Measurements from ENCODE around the gene HSBP1. TPM values are rescaled to one million over a fixed set of nuclear protein-coding genes. Genes with fewer than 3 reads are reported as not detected.

The HSBP1 gene
- total and polyA plus RNA-seq, 8 donors, result 8.5 to 60.5 (median 35.2) TPM

GRCh38 chr16:83859265-83859664, 51.5 kb downstream of the HSBP1 start:
- no peak overlapping the region for H3K4me3 ChIP-seq
- TF ChIP-seq POLR2A (IDR thresholded peaks at IDR 0.05) (no peak), EP300 (IDR thresholded peaks at IDR 0.05) (no peak), POLR2AphosphoS5 (IDR thresholded peaks at IDR 0.05) (no peak), CTCF (IDR thresholded peaks at IDR 0.05) (no peak)
- no peaks in the 10 kb centered on the region for H3K9me3 ChIP-seq
- H3K36me3 ChIP-seq, result no peaks in the 10 kb centered on the region
- H3K27ac ChIP-seq, result no peak overlapping the region
- H3K4me1 ChIP-seq, result no peaks in the 10 kb centered on the region
- WGBS, 5 donors, result 72 to 79% (median 73%) methylated on average over 8 of the region's 8 CpGs
- no peak for DNase-seq
- H3K27me3 ChIP-seq, result peaks cover 0 to 11% (median 0%) of the 10 kb centered on the region in 3 donors
- intact Hi-C loops (cut with DNase I; ENCODE audit: low total_unique reads), result no loop called here

- Histone ChIP-seq H3K9me3 (no peaks in the 10 kb centered on the region), H3K36me3 (no peaks in the 10 kb centered on the region), H3K4me1 (no peaks in the 10 kb centered on the region), H3K27ac (no peak overlapping the region), H3K27me3 (peaks cover 0 to 6% (median 0%) of the 10 kb centered on the region in 3 donors), H3K4me3 (no peak overlapping the region)
- WGBS, 5 donors, result 65 to 79% (median 70%) methylated on average over 7 of the region's 7 CpGs
- DNase-seq, result no peak
- TF ChIP-seq EP300 (IDR thresholded peaks at IDR 0.05), result no peak
- TF ChIP-seq CTCF (IDR thresholded peaks at IDR 0.05), result no peak
- TF ChIP-seq POLR2AphosphoS5 (IDR thresholded peaks at IDR 0.05), result no peak
- TF ChIP-seq POLR2A (IDR thresholded peaks at IDR 0.05), result no peak
- intact Hi-C loops (cut with DNase I; ENCODE audit: low total_unique reads), result no loop called here
Observed at GRCh38 chr16:83862661-83863060, 54.9 kb downstream of the HSBP1 start.

GRCh38 chr16:83863682-83864081, 55.9 kb downstream of the HSBP1 start:
- no peak overlapping the region for H3K4me3 ChIP-seq
- H3K9me3 ChIP-seq, result no peaks in the 10 kb centered on the region
- intact Hi-C loops (cut with DNase I; ENCODE audit: low total_unique reads), result no loop called here
- 75 to 100% (median 84%) methylated on average over 1 of the region's 1 CpG for WGBS, 5 donors
- H3K27me3 ChIP-seq, result peaks cover 0 to 6% (median 0%) of the 10 kb centered on the region in 3 donors
- no peak overlapping the region for H3K27ac ChIP-seq
- TF ChIP-seq POLR2A (IDR thresholded peaks at IDR 0.05) (no peak), POLR2AphosphoS5 (IDR thresholded peaks at IDR 0.05) (no peak), CTCF (IDR thresholded peaks at IDR 0.05) (no peak), EP300 (IDR thresholded peaks at IDR 0.05) (no peak)
- DNase-seq, result no peak
- no peaks in the 10 kb centered on the region for H3K36me3 ChIP-seq
- no peaks in the 10 kb centered on the region for H3K4me1 ChIP-seq

Other genes with a start within 250 kb of the HSBP1 start
- gene MLYCD, start 91.1 kb downstream of the HSBP1 start, total RNA-seq, result 10 to 100 TPM; 14.0 to 43.8 (median 22.0) TPM
- gene MLYCD, start 91.1 kb downstream of the HSBP1 start, polyA plus RNA-seq, result 1 to 10 TPM; 2.9 to 3.5 (median 3.0) TPM
- 10 to 100 TPM in 3 of 5 donors, 1 to 10 TPM in 2; 2.6 to 28.6 (median 24.5) TPM for gene OSGIN1, start 145.3 kb downstream of the HSBP1 start, total RNA-seq
- gene OSGIN1, start 145.3 kb downstream of the HSBP1 start, polyA plus RNA-seq, result 10 to 100 TPM in 1 of 3 donors, 1 to 10 TPM in 2; 8.3 to 10.5 (median 9.9) TPM
- 10 to 100 TPM in 1 of 5 donors, 1 to 10 TPM in 1, not detected in 3; 1.7 to 11.2 TPM for gene NECAB2, start 160.3 kb downstream of the HSBP1 start, total RNA-seq
- 1 to 10 TPM in 1 of 3 donors, under 1 TPM in 2; 0.46 to 1.7 (median 0.65) TPM for gene NECAB2, start 160.3 kb downstream of the HSBP1 start, polyA plus RNA-seq
- gene SLC38A8, start 234.8 kb downstream of the HSBP1 start, total RNA-seq, result not detected
- under 1 TPM in 1 of 3 donors, not detected in 2; 0.08 TPM for gene SLC38A8, start 234.8 kb downstream of the HSBP1 start, polyA plus RNA-seq

Measured in stomach (tissue), 9 donors.